ENCODE data around the gene ROCK2. TPM values are rescaled to one million over a fixed set of nuclear protein-coding genes. Genes with fewer than 3 reads are reported as not detected.

The ROCK2 gene
- total RNA-seq, 1 experiment from 2014 or later: 64.4 TPM

GRCh38 chr2:11239666-11240462, 104.6 kb downstream of the ROCK2 start:
- H3K9me3 Mint-ChIP-seq (ENCODE audit: unreplicated experiment): no peaks in the 10 kb centered on the region
- H3K27me3 Mint-ChIP-seq (ENCODE audit: insufficient read depth, unreplicated experiment): no peaks in the 10 kb centered on the region
- Histone ChIP-seq H3K9me3 (no peaks in the 10 kb centered on the region), H3K27me3 (replicated peaks; ENCODE audit: control insufficient read depth, insufficient read depth, low read length) (no peaks in the 10 kb centered on the region), H3K36me3 (ENCODE audit: control insufficient read depth, insufficient read depth, low read length) (no peaks in the 10 kb centered on the region; the same call in none of the 2 replicates), H3K4me3 (ENCODE audit: low read depth, low read length) (no peak overlapping the region), H3K4me1 (no peaks in the 10 kb centered on the region)
- no peak overlapping the region for H3K4me3 Mint-ChIP-seq (ENCODE audit: unreplicated experiment)
- H3K36me3 Mint-ChIP-seq (ENCODE audit: insufficient read depth, unreplicated experiment): peaks cover 12% of the 10 kb centered on the region
- peaks cover 10% of the 10 kb centered on the region for H3K4me1 Mint-ChIP-seq (ENCODE audit: low read depth, unreplicated experiment)
- CTCF ChIA-PET: interaction anchor here (0.9 to 1.1 kb wide), 2 partner anchors 9 to 104 kb away, joined by 3 to 6 read pairs; partner anchors contain the start of gene ROCK2
- POLR2A ChIA-PET: no interaction called here
- intact Hi-C loops (cut with micrococcal nuclease; ENCODE audit: unreplicated experiment): loop anchor here (10.0 kb wide), 1 partner anchor 345 kb away; no protein-coding TSS in a partner anchor
- BruUV-seq (replicated peaks): no TSS peak
- TF ChIP-seq, protein P1, sequence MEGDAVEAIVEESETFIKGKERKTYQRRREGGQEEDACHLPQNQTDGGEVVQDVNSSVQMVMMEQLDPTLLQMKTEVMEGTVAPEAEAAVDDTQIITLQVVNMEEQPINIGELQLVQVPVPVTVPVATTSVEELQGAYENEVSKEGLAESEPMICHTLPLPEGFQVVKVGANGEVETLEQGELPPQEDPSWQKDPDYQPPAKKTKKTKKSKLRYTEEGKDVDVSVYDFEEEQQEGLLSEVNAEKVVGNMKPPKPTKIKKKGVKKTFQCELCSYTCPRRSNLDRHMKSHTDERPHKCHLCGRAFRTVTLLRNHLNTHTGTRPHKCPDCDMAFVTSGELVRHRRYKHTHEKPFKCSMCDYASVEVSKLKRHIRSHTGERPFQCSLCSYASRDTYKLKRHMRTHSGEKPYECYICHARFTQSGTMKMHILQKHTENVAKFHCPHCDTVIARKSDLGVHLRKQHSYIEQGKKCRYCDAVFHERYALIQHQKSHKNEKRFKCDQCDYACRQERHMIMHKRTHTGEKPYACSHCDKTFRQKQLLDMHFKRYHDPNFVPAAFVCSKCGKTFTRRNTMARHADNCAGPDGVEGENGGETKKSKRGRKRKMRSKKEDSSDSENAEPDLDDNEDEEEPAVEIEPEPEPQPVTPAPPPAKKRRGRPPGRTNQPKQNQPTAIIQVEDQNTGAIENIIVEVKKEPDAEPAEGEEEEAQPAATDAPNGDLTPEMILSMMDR (IDR thresholded peaks at IDR 0.05; ENCODE audit: insufficient read depth in 1 of 2, low read depth in 1 of 2, low read length in 1 of 2, severe bottlenecking in 1 of 2, unreplicated experiment in 1 of 2): no peak
- DNase-seq: no peak
- H3K27ac Mint-ChIP-seq (ENCODE audit: unreplicated experiment): no peak overlapping the region

DNA sequence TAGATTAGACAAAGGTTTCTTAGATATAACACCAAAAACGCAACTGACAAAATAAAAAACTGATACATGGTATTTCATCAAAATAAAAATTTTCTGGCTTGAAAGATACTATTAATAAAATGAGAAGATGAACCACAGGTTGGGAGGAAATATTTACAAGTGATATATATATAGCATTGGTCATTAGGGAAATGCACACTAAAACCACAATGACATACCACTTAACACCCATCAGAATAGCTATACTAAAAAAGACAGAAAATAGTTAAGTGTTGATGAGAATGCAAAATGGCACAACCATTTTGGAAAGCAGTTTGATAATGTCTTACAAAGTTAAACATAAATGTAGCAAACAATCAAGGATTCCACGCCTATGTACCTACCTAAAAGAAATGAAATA, 105.3 kb downstream of the ROCK2 start:
- intact Hi-C loops (cut with micrococcal nuclease; ENCODE audit: unreplicated experiment): loop anchor here (10.0 kb wide), 1 partner anchor 346 kb away; no protein-coding TSS in a partner anchor
- H3K36me3 ChIP-seq (ENCODE audit: control insufficient read depth, insufficient read depth, low read length): no peaks in the 10 kb centered on the region; the same call in none of the 2 replicates
- TF ChIP-seq, protein P1 (IDR thresholded peaks at IDR 0.05; ENCODE audit: insufficient read depth in 1 of 2, low read depth in 1 of 2, low read length in 1 of 2, severe bottlenecking in 1 of 2, unreplicated experiment in 1 of 2): no peak
- Mint-ChIP-seq H3K4me1 (ENCODE audit: low read depth, unreplicated experiment) (peaks cover 10% of the 10 kb centered on the region), H3K27ac (ENCODE audit: unreplicated experiment) (no peak overlapping the region), H3K27me3 (ENCODE audit: insufficient read depth, unreplicated experiment) (no peaks in the 10 kb centered on the region), H3K36me3 (ENCODE audit: insufficient read depth, unreplicated experiment) (peaks cover 12% of the 10 kb centered on the region), H3K9me3 (ENCODE audit: unreplicated experiment) (no peaks in the 10 kb centered on the region), H3K4me3 (ENCODE audit: unreplicated experiment) (no peak overlapping the region)
- no peaks in the 10 kb centered on the region for H3K27me3 ChIP-seq (replicated peaks; ENCODE audit: control insufficient read depth, insufficient read depth, low read length)
- no peaks in the 10 kb centered on the region for H3K9me3 ChIP-seq
- no peak for DNase-seq
- ChIA-PET POLR2A (no interaction called here), CTCF (interaction anchor here (0.9 kb wide), 1 partner anchor 105 kb away, joined by 6 read pairs; the partner anchor contains the start of gene ROCK2)
- no peak overlapping the region for H3K4me3 ChIP-seq (ENCODE audit: low read depth, low read length)
- BruUV-seq (replicated peaks): no TSS peak
- H3K4me1 ChIP-seq: no peaks in the 10 kb centered on the region

DNA sequence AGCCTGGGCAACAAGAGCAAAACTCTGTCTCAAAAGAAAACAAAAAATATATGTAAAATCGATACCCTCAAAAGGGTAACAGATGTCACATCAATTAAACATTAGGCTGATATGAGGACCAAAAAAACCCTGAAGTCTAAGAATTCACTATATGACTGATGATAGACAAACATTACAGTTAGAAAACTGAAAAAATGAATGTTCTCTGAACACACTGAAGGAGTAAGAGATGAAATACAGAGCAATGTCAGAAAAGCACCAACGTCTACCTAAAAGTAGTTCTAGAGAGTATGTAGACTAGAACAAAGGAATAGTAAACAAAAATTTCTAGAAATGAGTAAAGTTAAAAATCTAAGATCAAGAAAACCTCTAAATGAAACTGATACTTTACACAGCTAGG, 107.3 kb downstream of the ROCK2 start:
- no TSS peak for BruUV-seq (replicated peaks)
- Histone ChIP-seq H3K4me1 (no peaks in the 10 kb centered on the region), H3K9me3 (no peaks in the 10 kb centered on the region), H3K27me3 (replicated peaks; ENCODE audit: control insufficient read depth, insufficient read depth, low read length) (no peaks in the 10 kb centered on the region), H3K4me3 (ENCODE audit: low read depth, low read length) (no peak overlapping the region), H3K36me3 (ENCODE audit: control insufficient read depth, insufficient read depth, low read length) (no peaks in the 10 kb centered on the region; the same call in 1 of the 2 replicates)
- no peak for DNase-seq
- H3K4me3 Mint-ChIP-seq (ENCODE audit: unreplicated experiment): no peak overlapping the region
- H3K36me3 Mint-ChIP-seq (ENCODE audit: insufficient read depth, unreplicated experiment): peaks cover 12% of the 10 kb centered on the region
- no peaks in the 10 kb centered on the region for H3K9me3 Mint-ChIP-seq (ENCODE audit: unreplicated experiment)
- TF ChIP-seq, protein P1 (IDR thresholded peaks at IDR 0.05; ENCODE audit: insufficient read depth in 1 of 2, low read depth in 1 of 2, low read length in 1 of 2, severe bottlenecking in 1 of 2, unreplicated experiment in 1 of 2): no peak
- no peaks in the 10 kb centered on the region for H3K27me3 Mint-ChIP-seq (ENCODE audit: insufficient read depth, unreplicated experiment)
- intact Hi-C loops (cut with micrococcal nuclease; ENCODE audit: unreplicated experiment): loop anchor here (10.0 kb wide), 1 partner anchor 348 kb away; no protein-coding TSS in a partner anchor
- CTCF ChIA-PET: no interaction called here
- peaks cover 10% of the 10 kb centered on the region for H3K4me1 Mint-ChIP-seq (ENCODE audit: low read depth, unreplicated experiment)
- POLR2A ChIA-PET: no interaction called here
- no peak overlapping the region for H3K27ac Mint-ChIP-seq (ENCODE audit: unreplicated experiment)
